Stomach (tissue), 4 donors: Measurements from ENCODE around the gene KLHDC1.

ENCODE experiments used
- CTCF ChIP-seq, 7 experiments: fragments of 450-650 bp in 4 of 7; fragments of 200-600 bp in 3 of 7; sonication (generic) in 3 of 7; IDR thresholded peaks; one replicate each; pipeline ENCODE4 v1.5.1; 2016 to 2019; ENCODE audit warnings: antibody characterized with exemption in 7 of 7, control low read depth in 2 of 7, mild to moderate bottlenecking in 1 of 7
- EP300 ChIP-seq: sonication (generic); formaldehyde crosslinking; IDR thresholded peaks from one replicate; pipeline ENCODE4 v1.6.1; 2017; ENCODE audit warnings: antibody characterized with exemption
- POLR2A ChIP-seq, 4 donors: fragments of 450-650 bp; IDR thresholded peaks; one replicate each; pipeline ENCODE4 v1.6.1; 2016; ENCODE audit warnings: antibody characterized with exemption in 4 of 4, control low read depth in 2 of 4, mild to moderate bottlenecking in 1 of 4, moderate library complexity in 1 of 4

GRCh38 chr14:49702725-49703124, 9.8 kb downstream of the KLHDC1 start:
- TF ChIP-seq CTCF (IDR thresholded peaks at IDR 0.05) (no peak), EP300 (no peak), POLR2A (IDR thresholded peaks at IDR 0.05) (no peak)
